Mucosa of descending colon (tissue), 3 donors: ENCODE measurements around the gene FAM219A. TPM values are rescaled to one million over a fixed set of nuclear protein-coding genes. Genes with fewer than 3 reads are reported as not detected.
A peak's percentile ranks its signal among the peaks of the same experiment; 100 is the strongest.

Experiments used
- ATAC-seq: fragments of 200-7000 bp; cut with Tn5 transposase; one replicate; pipeline ENCODE4 v1.9.1; 2020; ENCODE audit warnings: mild to moderate bottlenecking, moderate library complexity
- DNase-seq, 3 donors: peaks; one replicate each; pipeline ENCODE4 v3.0.0-alpha.2; 2020
- H3K36me3 ChIP-seq: fragments of 200-600 bp; one replicate; pipeline ENCODE4 v1.8.0; 2021; ENCODE audit warnings: low read depth, mild to moderate bottlenecking
- H3K4me1 ChIP-seq: fragments of 200-600 bp; one replicate; pipeline ENCODE4 v1.8.0; 2021; ENCODE audit warnings: low read depth, mild to moderate bottlenecking
- H3K4me3 ChIP-seq: fragments of 200-600 bp; one replicate; pipeline ENCODE4 v1.8.0; 2021; ENCODE audit warnings: mild to moderate bottlenecking
- H3K9me3 ChIP-seq: fragments of 200-600 bp; one replicate; pipeline ENCODE4 v1.8.0; 2021; ENCODE audit warnings: mild to moderate bottlenecking
- CTCF ChIP-seq: fragments of 200-600 bp; IDR thresholded peaks from one replicate; pipeline ENCODE4 v1.8.0; 2022; ENCODE audit warnings: antibody characterized with exemption, mild to moderate bottlenecking
- intact Hi-C, 2 donors: fragments of 100-400 bp; cut with DNase I in 1 of 2; cut with micrococcal nuclease in 1 of 2; formaldehyde crosslinking; loops; one replicate each; pipeline versions ENCODE4 v1.11.0 to v1.11.1; 2022; cut with DNase I, micrococcal nuclease
- long read RNA-seq, 2 donors: library from polyadenylated mRNA; unstranded; transcript quantifications; one replicate each; pipeline ENCODE4 v2.0.0, GENCODE V29; 2019 to 2021
- total RNA-seq, 3 donors: library from RNA; stranded (reverse); fragmentation: NEBNext Ultra II Directional in 2 of 3; extraction: Animal tissue kit (Norgen Biotek cat#: 25700) in 2 of 3; gene quantifications; one replicate each; pipeline versions ENCODE4 v1.2.1 to v1.2.4, GENCODE V29; 2021 to 2023
- donor health status: DM: no; HTN: no; CAD: no; lungs with moderate emphysema.
- donor health status: DM: no; HTN: no; CAD: no.
- donor health status: DM: no; HTN: yes; CAD: no.

The FAM219A gene
- 10 to 100 TPM in 1 of 3 donors, 1 to 10 TPM in 2; 5.1 to 20.8 (median 8.6) TPM for total RNA-seq
- long read RNA-seq, donor 1, transcript FAM219A-201 (6 exons, 3,588 nt), result major isoform, 5 of 17 reads
- long read RNA-seq, donor 1, partial matches to known transcripts, result 0 of 17 reads
- long read RNA-seq, donor 1, other reads (novel, unspliced or antisense), result 4 of 17 reads
- long read RNA-seq, donor 2, result 0 reads

GRCh38 chr9:34458013-34458958 is at the start of gene FAM219A, which contains the start of gene DNAI1:
Gene FAM219A (minus strand): TSS chr9:34458570. CDS start chr9:34458263, 307 bp downstream.
Gene DNAI1 (plus strand): TSS chr9:34458805. CDS start chr9:34459006, 201 bp downstream.
- Histone ChIP-seq H3K4me3 (peak within 1 kb of the TSS; percentile 40), H3K36me3 (no peaks in the 10 kb centered on the region), H3K9me3 (no peaks in the 10 kb centered on the region), H3K4me1 (peaks cover 13% of the 10 kb centered on the region)
- intact Hi-C loops, result no loop called here
- TF ChIP-seq CTCF, result no peak
- peak; percentile 98 to 99 (median 99) for DNase-seq
- peak; percentile 99 for ATAC-seq

GRCh38 chr9:34507966-34508365 is 49.6 kb upstream of the FAM219A start:
- no peaks in the 10 kb centered on the region for H3K9me3 ChIP-seq
- no peak overlapping the region for H3K4me3 ChIP-seq
- H3K4me1 ChIP-seq, result no peaks in the 10 kb centered on the region
- DNase-seq, result no peak
- no peak for TF ChIP-seq CTCF
- no peak for ATAC-seq
- intact Hi-C loops, result loop anchor here in 1 of 2 donors (10.0 kb wide), 1 partner anchor 63 kb away; no protein-coding TSS in a partner anchor
- no peaks in the 10 kb centered on the region for H3K36me3 ChIP-seq

GRCh38 chr9:34507556-34507955 is 49.2 kb upstream of the FAM219A start:
- TF ChIP-seq CTCF, result no peak
- no peak for ATAC-seq

GRCh38 chr9:34506623-34507022 is 48.3 kb upstream of the FAM219A start:
- H3K36me3 ChIP-seq, result no peaks in the 10 kb centered on the region
- DNase-seq, result no peak
- no peak for TF ChIP-seq CTCF
- H3K9me3 ChIP-seq, result no peaks in the 10 kb centered on the region
- no peak for ATAC-seq
- intact Hi-C loops, result loop anchor here in 1 of 2 donors (10.0 kb wide), 1 partner anchor 62 kb away; no protein-coding TSS in a partner anchor
- no peak overlapping the region for H3K4me3 ChIP-seq
- no peaks in the 10 kb centered on the region for H3K4me1 ChIP-seq

More at GRCh38 chr9:34507556-34507955, 49.2 kb upstream of the FAM219A start:
- Histone ChIP-seq H3K36me3 (no peaks in the 10 kb centered on the region), H3K4me1 (no peaks in the 10 kb centered on the region), H3K9me3 (no peaks in the 10 kb centered on the region), H3K4me3 (no peak overlapping the region)
- intact Hi-C loops, result loop anchor here in 1 of 2 donors (10.0 kb wide), 1 partner anchor 63 kb away; no protein-coding TSS in a partner anchor
- DNase-seq, result no peak

- H3K4me1 ChIP-seq, result no peaks in the 10 kb centered on the region
- intact Hi-C loops, result loop anchor here in 1 of 2 donors (10.0 kb wide), 1 partner anchor 61 kb away; no protein-coding TSS in a partner anchor
- DNase-seq (no peak), ATAC-seq (peak; percentile 19)
- H3K9me3 ChIP-seq, result no peaks in the 10 kb centered on the region
- TF ChIP-seq CTCF, result no peak
- no peaks in the 10 kb centered on the region for H3K36me3 ChIP-seq
- H3K4me3 ChIP-seq, result no peak overlapping the region
These were observed 47.2 kb upstream of the FAM219A start for GRCh38 chr9:34505370-34506120.
